GM18526 (cell line): ENCODE data around the gene IKBKE.

ENCODE experiments used
- POLR2A ChIP-seq: IDR thresholded peaks from 3 replicates; pipeline ENCODE4 v1.6.1; 2011; ENCODE audit not compliant: insufficient read length; ENCODE audit errors: extremely low read depth

The IKBKE gene

GRCh38 chr1:206448471-206448870 lies 21.8 kb upstream of the IKBKE start:
- TF ChIP-seq POLR2A, result no peak

DNA sequence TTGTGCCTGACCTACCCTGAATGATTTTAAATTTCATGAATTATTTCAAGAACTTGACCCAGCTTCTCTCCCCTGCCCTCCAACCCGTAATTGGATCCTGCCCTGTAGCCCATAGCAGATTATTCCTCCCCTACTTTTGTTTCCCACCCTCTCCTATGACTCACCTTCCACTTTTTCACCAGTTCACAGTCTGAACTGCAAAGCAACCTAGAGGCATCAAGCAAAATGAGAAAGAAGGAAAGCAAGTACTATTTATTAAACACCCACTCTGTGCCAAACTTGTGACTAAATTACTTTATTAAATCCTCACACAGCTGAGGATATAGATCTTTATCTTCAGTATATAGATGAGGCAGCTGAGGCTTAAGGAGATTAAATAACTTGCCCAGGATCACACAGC lies 20.7 kb upstream of the IKBKE start:
- TF ChIP-seq POLR2A, result no peak

DNA sequence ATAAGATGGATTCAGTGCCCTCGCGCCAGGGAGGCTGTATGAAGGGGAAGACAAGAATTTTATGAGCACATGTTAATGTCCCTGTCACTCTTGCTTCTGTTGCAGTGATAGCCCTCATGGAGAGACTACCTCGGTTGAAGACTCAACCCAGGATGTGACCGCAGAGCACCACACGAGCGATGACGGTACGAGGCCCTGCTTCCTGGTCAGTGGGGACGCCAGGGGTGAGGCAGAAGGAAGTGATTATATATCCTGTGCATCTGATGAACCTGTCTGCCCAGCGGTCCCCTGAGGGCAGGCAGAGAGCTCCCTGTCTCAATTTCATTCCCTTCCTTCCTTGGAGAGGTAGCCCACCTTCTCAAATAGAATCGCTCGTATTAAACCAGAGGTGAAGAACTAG lies 20.0 kb upstream of the IKBKE start:
- no peak for TF ChIP-seq POLR2A

DNA sequence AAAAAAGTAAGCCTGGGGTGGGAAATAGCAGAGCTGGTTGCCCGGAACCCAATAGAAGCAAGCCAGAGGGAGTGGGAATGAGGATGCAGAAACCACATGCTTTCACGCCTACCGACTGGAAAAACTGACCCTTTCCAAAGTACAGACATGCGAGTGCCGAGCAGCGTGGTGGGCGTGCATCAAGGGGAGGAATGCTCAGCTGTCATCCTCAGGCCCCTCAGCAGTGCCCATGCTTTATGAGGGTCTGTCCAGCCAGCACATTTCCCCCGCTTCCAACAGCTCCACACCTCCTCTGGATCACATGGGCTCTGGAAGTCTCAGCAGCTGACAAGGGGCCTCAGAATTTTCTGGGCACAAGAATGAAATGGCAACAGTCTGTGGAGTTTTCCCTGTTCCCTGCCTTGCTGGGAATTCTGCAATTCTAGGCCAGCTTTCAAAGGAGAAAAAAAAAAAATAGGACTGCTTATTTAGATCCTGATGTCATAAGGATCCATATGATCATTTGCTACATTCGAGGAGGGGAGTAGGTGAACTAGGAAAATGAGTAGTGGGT lies 19.1 kb upstream of the IKBKE start:
- no peak for TF ChIP-seq POLR2A

DNA sequence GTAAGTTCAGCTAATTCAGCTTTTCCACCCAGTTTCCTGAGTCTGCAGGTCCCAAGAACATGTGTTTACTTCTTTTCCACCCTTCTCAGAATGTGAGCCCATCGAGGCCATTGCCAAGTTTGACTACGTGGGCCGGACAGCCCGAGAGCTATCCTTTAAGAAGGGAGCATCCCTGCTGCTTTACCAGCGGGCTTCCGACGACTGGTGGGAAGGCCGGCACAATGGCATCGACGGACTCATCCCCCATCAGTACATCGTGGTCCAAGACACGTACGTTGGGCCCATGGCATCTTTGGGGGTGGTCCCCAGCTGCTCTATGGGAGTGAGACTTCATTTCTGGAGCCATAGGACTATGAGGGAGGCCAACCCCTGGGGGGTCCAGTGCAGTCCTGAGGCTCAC lies 17.2 kb upstream of the IKBKE start:
- no peak for TF ChIP-seq POLR2A

- TF ChIP-seq POLR2A, result no peak
Measured at GRCh38 chr1:206455289-206455665, 15.0 kb upstream of the IKBKE start.

DNA sequence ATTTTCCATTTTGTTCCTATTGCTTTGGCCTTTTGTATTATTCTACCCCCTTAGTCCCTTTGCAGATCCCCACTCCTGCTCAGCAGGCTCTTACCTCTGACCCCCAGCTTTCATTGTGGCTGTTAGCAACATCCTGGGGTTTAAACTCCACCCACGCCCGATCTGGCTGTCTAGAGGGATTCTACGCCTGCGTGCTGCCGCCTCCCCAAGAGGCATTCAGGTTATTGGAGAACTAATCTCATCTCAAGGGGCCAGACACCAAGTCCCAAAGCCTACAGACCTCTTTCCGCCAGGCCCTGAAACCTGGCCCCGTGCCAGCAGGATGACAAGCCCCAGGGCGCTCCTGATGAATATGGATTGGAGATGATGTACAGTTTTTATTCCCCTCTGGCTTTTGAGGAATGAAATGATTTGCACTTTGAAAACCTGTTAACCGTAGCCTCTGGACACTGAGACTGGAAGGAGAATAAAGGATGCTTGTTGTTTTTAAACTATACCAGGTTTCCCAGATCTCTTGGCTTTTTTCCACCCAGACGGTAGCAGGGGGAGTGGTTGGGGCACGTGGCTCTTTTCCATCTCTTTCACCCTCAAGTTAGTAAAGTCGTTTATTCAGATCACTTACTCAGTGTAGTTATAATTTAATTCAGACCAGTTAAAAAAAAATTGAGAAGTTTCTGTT lies 14.5 kb upstream of the IKBKE start:
- no peak for TF ChIP-seq POLR2A

GRCh38 chr1:206456577-206457370 lies 13.5 kb upstream of the IKBKE start:
- TF ChIP-seq POLR2A, result no peak

DNA sequence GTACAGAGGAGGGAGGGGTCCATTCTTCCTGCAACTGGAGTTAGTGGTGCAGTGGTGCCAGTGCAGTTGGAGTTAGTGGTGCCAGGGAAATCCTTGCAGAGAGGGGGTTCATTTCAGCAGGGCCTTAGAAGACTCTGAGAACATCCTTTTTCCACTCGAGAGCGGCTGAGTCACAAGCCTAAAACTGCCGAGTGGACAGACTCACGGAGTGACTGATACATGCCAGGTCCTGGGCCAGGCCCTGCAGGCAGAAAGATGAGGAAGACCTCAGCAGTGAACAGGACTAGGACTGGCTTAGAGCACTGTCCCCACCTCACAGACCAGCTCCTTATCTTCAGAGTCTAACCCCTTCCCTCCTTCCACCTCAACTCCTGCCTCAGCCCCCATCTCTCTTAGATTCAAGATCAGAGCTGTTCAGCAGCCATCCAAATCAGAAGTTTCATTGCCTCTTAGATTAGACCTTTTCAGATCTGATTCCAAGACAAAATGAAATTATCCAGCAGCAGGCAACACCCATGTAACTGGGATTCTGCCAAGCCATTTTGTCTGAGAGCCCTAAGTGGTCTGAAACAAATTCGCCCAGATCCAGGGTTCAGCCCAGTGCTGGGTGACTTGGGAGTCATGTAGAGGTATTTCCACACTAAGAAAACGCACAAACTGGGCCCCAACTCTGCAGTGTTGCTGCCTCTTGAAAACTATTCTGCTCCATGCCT lies 12.7 kb upstream of the IKBKE start:
- no peak for TF ChIP-seq POLR2A

DNA sequence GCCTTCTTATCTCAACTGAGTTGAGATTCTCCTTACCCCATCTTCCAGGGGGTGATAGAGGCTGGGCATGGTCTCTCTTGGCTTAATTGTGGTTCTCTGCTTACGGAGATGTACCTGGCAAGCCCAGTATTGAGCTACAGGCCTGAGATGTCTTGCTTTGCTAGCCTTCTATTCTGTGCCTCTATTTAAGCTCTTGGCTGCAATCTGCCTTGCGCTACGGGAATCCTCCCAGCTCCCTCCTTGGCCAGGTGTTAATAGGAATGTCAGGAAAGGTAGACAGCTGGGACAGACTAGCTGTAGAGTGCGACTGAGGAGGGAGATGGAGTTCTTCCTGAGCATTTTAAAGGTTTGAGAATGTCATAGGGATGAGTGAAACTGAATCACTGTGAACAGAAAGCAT lies 10.6 kb upstream of the IKBKE start:
- no peak for TF ChIP-seq POLR2A

- TF ChIP-seq POLR2A, result no peak
Measured at GRCh38 chr1:206460836-206461426, 9.3 kb upstream of the IKBKE start.

DNA sequence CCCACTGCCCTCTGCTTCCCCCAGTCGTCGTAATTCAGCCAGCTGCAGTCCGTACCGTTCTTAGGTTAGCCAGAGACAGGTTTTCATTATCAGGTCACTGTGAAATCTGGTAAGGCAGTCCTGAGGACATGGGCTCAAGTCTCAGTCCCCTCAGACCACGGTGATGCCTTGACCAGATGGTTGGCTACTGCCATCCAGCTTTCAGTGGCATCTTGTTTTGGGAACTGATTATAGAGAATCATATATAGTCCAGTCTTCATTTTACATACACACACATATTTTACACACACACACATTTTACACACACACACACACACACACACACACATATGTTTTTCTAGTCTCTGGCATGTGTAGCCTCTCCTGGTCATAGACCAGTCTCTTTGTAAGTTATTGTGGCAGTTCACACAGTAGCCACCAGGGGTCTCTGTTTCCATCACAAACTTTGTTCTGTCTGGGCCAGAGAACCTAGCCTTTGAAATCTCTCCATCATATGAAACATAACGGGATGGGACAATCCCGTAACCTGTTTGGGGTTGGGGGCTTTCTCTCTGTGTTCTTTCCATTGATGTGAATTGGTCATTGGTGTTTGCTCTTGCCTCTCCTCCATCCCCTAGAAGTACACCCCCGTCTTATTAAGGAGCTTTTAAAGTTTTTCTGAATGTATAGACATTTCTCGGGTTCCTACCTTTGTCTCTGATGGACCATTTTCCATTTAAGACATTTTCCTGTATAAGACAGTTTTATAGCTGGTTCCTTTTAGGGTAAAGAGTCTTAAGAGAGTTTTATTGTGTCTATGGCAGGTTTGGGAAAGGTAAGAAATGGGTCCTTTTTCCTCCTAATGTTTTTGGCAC lies 8.4 kb upstream of the IKBKE start:
- no peak for TF ChIP-seq POLR2A

DNA sequence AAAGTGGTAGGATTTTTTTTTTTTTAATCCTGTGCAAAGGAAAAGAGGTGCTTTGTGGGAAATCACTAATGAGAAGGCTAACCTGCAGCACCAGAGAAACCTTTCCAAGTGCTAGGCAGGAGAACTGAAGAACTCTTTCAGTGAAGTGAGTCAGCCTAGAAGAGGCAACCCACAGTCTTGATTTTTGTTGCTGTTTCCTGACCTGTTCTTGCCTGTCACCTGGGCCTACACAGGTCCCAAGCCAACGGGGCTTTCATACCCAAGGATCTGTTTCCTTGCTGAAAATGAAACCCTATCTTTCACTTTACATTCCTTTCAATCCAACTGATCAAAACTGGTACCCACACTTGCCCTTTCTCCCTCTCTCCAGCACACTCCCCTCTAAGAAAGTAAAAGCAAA lies 7.1 kb upstream of the IKBKE start:
- TF ChIP-seq POLR2A, result no peak

DNA sequence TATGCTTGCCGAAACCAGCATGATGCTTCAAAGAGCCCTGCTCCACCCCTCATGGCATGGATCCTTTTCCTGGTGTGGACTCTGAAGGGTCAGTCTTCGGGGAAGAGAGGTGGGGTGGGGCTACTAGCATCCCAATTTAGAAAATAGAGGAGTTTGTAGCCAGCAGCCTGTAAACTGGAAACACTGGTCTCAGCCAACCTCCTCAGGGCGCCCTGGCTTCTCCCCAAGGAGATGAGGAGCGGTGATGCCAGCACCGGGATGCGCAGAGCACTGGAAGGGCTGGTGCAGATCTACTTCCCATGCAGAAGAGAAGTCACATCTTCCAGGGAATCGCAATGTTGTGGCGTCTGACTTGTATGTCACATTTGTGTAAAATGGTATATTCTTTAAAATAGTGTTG lies 6.4 kb upstream of the IKBKE start:
- TF ChIP-seq POLR2A, result no peak

- TF ChIP-seq POLR2A, result no peak
Measured at GRCh38 chr1:206464456-206464964, 5.8 kb upstream of the IKBKE start.

GRCh38 chr1:206465951-206466350 lies 4.3 kb upstream of the IKBKE start:
- TF ChIP-seq POLR2A, result no peak
